Activated T-cell treated with anti-CD3 and anti-CD28 coated beads, Interleukin-2, amount 50 U/mL, for 1 hour (primary cell): ENCODE results near the gene CDK5RAP1.

ENCODE experiments used
- DNase-seq: peaks from one replicate; pipeline ENCODE4 v3.0.0-alpha.2; 2020

The CDK5RAP1 gene

GRCh38 chr20:33328157-33329137, 72.9 kb downstream of the CDK5RAP1 start:
- no peak for DNase-seq

- no peak for DNase-seq
Measured at GRCh38 chr20:33325350-33325749, 76.0 kb downstream of the CDK5RAP1 start.

- no peak for DNase-seq
Measured at GRCh38 chr20:33323236-33323635, 78.1 kb downstream of the CDK5RAP1 start.

- DNase-seq, result no peak
Measured at GRCh38 chr20:33322456-33322855, 78.9 kb downstream of the CDK5RAP1 start.

GRCh38 chr20:33320006-33320405, 81.3 kb downstream of the CDK5RAP1 start:
- no peak for DNase-seq

- no peak for DNase-seq
Measured at GRCh38 chr20:33318096-33318429, 83.3 kb downstream of the CDK5RAP1 start.

- no peak for DNase-seq
Measured at GRCh38 chr20:33317424-33318095, 83.8 kb downstream of the CDK5RAP1 start.

GRCh38 chr20:33316958-33317357, 84.4 kb downstream of the CDK5RAP1 start:
- no peak for DNase-seq

GRCh38 chr20:33316343-33316742, 85.0 kb downstream of the CDK5RAP1 start:
- no peak for DNase-seq

- DNase-seq, result no peak
Measured at GRCh38 chr20:33313686-33314314, 87.5 kb downstream of the CDK5RAP1 start.

- no peak for DNase-seq
Measured at GRCh38 chr20:33312583-33312982, 88.7 kb downstream of the CDK5RAP1 start.

GRCh38 chr20:33311996-33312395, 89.3 kb downstream of the CDK5RAP1 start:
- no peak for DNase-seq

GRCh38 chr20:33311011-33311410, 90.3 kb downstream of the CDK5RAP1 start:
- DNase-seq, result no peak

- DNase-seq, result no peak
Measured at GRCh38 chr20:33310327-33310899, 90.9 kb downstream of the CDK5RAP1 start.

GRCh38 chr20:33309631-33310030, 91.7 kb downstream of the CDK5RAP1 start:
- DNase-seq, result no peak
